HepG2 (cell line): Measurements from ENCODE around the gene ARVCF. TPM values are rescaled to one million over a fixed set of nuclear protein-coding genes. Genes with fewer than 3 reads are reported as not detected.

Experiments used
- ATF2 ChIP-seq: sonication (generic); formaldehyde crosslinking; IDR thresholded peaks from 2 replicates; pipeline ENCODE4 v1.4.0; 2020; ENCODE audit warnings: missing genetic modification reagents
- GATA4 ChIP-seq: sonication (generic); IDR thresholded peaks from 2 replicates; pipeline ENCODE4 v1.6.1; 2016; ENCODE audit warnings: antibody characterized with exemption, low read depth, borderline replicate concordance
- KAT7 ChIP-seq: IDR thresholded peaks from 2 replicates; pipeline ENCODE4 v1.6.1; 2018; ENCODE audit warnings: borderline replicate concordance, missing compliant biosample characterization
- MATR3 ChIP-seq: sonication (generic); formaldehyde crosslinking; IDR thresholded peaks from 2 replicates; pipeline ENCODE4 v1.4.0; 2020; ENCODE audit warnings: missing genetic modification reagents
- MLLT10 ChIP-seq: sonication (generic); formaldehyde crosslinking; IDR thresholded peaks from 2 replicates; pipeline ENCODE4 v1.4.0; 2020; ENCODE audit warnings: missing genetic modification reagents
- NFATC3 ChIP-seq: sonication (generic); formaldehyde crosslinking; IDR thresholded peaks from 2 replicates; pipeline ENCODE4 v1.5.1; 2020; ENCODE audit warnings: mild to moderate bottlenecking, missing genetic modification reagents
- SKI ChIP-seq: fragments of 450-650 bp; IDR thresholded peaks from one replicate; pipeline ENCODE4 v1.6.1; 2018; ENCODE audit warnings: mild to moderate bottlenecking; ENCODE audit not compliant: partially characterized antibody
- TCF7 ChIP-seq: sonication (generic); IDR thresholded peaks from 2 replicates; pipeline ENCODE4 v1.6.1; 2016; ENCODE audit warnings: antibody characterized with exemption, low read depth
- WIZ ChIP-seq: sonication (generic); formaldehyde crosslinking; IDR thresholded peaks from 2 replicates; pipeline ENCODE4 v1.5.1; 2020; ENCODE audit warnings: mild to moderate bottlenecking, missing genetic modification reagents
- ZBED4 ChIP-seq: sonication (generic); formaldehyde crosslinking; IDR thresholded peaks from 2 replicates; pipeline ENCODE4 v1.4.0; 2020; ENCODE audit warnings: missing genetic modification reagents, borderline replicate concordance
- ZBTB7A ChIP-seq: sonication (generic); formaldehyde crosslinking; IDR thresholded peaks from 2 replicates; pipeline ENCODE4 v1.8.0; 2022; ENCODE audit warnings: mild to moderate bottlenecking, missing genetic modification reagents
- ZNF12 ChIP-seq: sonication (generic); formaldehyde crosslinking; IDR thresholded peaks from 2 replicates; pipeline ENCODE4 v1.5.0; 2020; ENCODE audit warnings: missing genetic modification reagents
- ZNF224 ChIP-seq: sonication (generic); formaldehyde crosslinking; IDR thresholded peaks from 2 replicates; pipeline ENCODE4 v1.5.0; 2020; ENCODE audit warnings: mild to moderate bottlenecking, missing genetic modification reagents
- ZNF276 ChIP-seq: sonication (generic); formaldehyde crosslinking; IDR thresholded peaks from 2 replicates; pipeline ENCODE4 v1.4.0; 2020; ENCODE audit warnings: mild to moderate bottlenecking, low read depth, missing genetic modification reagents
- ZNF331 ChIP-seq: sonication (generic); formaldehyde crosslinking; IDR thresholded peaks from 2 replicates; pipeline ENCODE4 v1.4.0; 2020; ENCODE audit warnings: missing genetic modification reagents
- ZNF335 ChIP-seq: sonication (generic); formaldehyde crosslinking; IDR thresholded peaks from 2 replicates; pipeline ENCODE4 v1.4.0; 2020; ENCODE audit warnings: missing genetic modification reagents
- ZNF34 ChIP-seq: sonication (generic); formaldehyde crosslinking; IDR thresholded peaks from 2 replicates; pipeline ENCODE4 v1.4.0; 2020; ENCODE audit warnings: mild to moderate bottlenecking, missing genetic modification reagents, borderline replicate concordance
- ZNF670 ChIP-seq: sonication (generic); formaldehyde crosslinking; IDR thresholded peaks from 2 replicates; pipeline ENCODE4 v1.8.0; 2022; ENCODE audit warnings: mild to moderate bottlenecking, missing genetic modification reagents, borderline replicate concordance
- polyA plus RNA-seq, 8 experiments: library from polyadenylated mRNA; depleted of rRNA in 3 of 8; stranded (reverse) in 7 of 8; unstranded in 1 of 8; fragments of >200 nt; fragmentation: Illumina TruSeq in 4 of 8; extraction: Trizol in 4 of 8; gene quantifications; 2 replicates each; pipeline versions ENCODE4 v1.2.1 to v1.2.3, GENCODE V29; 2011 to 2016; ENCODE audit warnings: low read depth in 4 of 8, missing spikeins in 1 of 8, mixed read lengths in 1 of 8; ENCODE audit not compliant: insufficient read depth in 1 of 8
- total RNA-seq, 5 experiments: library from RNA; depleted of rRNA; stranded (reverse); fragments of >200 nt; fragmentation: Illumina TruSeq; extraction: Trizol; gene quantifications; 2 replicates each; pipeline ENCODE4 v1.2.3, GENCODE V29; 2016; ENCODE audit warnings: low read depth in 1 of 5
- TF ChIP-seq, protein P1 (sequence below): sonication (generic); formaldehyde crosslinking; conservative IDR thresholded peaks from 2 replicates; pipeline ENCODE4 v1.8.0; 2022; ENCODE audit warnings: low read depth, missing genetic modification reagents

ARVCF gene
- total and polyA plus RNA-seq, 2 of the 13 experiments (the other 11 are each of a cell fraction or from before 2014, with no cell fraction given), result 16.4 to 17.7 TPM

DNA sequence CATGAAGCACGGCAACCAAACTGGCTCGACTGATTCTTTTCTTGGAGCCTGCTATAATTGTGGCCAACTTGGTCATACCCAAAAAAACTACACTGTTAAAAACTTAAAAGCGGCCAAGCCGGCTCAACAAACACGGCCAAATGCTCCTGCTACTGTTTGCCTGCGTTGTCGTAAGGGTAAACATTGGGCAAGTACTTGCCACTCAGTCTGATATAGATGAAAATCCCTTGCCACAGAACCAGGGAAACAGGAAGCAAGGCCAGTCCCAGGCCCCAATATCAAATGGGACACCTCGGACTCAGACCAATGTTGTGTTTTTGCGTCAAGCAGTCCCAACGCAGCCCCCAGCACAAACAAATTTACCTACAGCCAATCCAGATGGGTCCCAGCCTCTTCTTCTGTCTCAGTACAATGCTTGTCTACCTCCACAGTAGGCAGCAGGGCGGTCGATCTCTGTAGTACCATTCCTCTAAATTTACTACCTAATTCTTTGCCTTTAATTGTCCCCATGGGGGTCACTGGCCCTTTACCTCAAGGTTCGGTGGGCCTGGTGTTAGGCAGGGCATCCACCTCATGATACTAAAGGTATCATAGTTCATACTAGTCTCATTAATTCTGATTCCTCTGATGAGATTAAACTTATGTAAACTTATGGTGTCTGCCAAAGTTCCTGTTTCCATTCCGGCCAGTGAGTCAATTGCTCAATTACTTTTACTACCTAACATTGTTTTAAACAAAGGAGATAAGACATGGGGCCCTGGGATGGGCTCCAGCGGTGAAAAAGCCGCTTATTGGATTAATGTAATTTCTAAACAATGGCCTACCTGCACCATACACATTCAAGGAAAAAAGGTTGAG is 78.8 kb downstream of the ARVCF start (continued):
- no peak for TF ChIP-seq ZBED4
- 0 out of 2 replicates have a peak, but pooled peaks have one; percentile 13 for TF ChIP-seq GATA4
- no peak for TF ChIP-seq MLLT10
- TF ChIP-seq, protein P1, sequence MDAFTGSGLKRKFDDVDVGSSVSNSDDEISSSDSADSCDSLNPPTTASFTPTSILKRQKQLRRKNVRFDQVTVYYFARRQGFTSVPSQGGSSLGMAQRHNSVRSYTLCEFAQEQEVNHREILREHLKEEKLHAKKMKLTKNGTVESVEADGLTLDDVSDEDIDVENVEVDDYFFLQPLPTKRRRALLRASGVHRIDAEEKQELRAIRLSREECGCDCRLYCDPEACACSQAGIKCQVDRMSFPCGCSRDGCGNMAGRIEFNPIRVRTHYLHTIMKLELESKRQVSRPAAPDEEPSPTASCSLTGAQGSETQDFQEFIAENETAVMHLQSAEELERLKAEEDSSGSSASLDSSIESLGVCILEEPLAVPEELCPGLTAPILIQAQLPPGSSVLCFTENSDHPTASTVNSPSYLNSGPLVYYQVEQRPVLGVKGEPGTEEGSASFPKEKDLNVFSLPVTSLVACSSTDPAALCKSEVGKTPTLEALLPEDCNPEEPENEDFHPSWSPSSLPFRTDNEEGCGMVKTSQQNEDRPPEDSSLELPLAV (CRISPR knock-in tag), result no peak
- TF ChIP-seq WIZ (CRISPR knock-in tag), result no peak
- no peak for TF ChIP-seq ZNF276 (CRISPR knock-in tag)
- peak; percentile 83 for TF ChIP-seq TCF7
- TF ChIP-seq KAT7 (CRISPR knock-in tag), result no peak
- TF ChIP-seq ZNF12 (CRISPR knock-in tag), result 0 out of 2 replicates have a peak, but pooled peaks have one; percentile 24
- no peak for TF ChIP-seq MATR3 (CRISPR knock-in tag)
- TF ChIP-seq ZBTB7A, result no peak
- TF ChIP-seq ZNF34, result no peak
- TF ChIP-seq ZNF331 (CRISPR knock-in tag), result 0 out of 2 replicates have a peak, but pooled peaks have one; percentile 41
- TF ChIP-seq ZNF335 (CRISPR knock-in tag), result peak; percentile 91
- no peak for TF ChIP-seq ZNF224 (CRISPR knock-in tag)
- peak; percentile 5 for TF ChIP-seq SKI
- no peak for TF ChIP-seq ZNF670
- 0 out of 2 replicates have a peak, but pooled peaks have one; percentile 27 for TF ChIP-seq ATF2 (CRISPR knock-in tag)
- TF ChIP-seq NFATC3, result no peak
